ENCODE measurements around the gene TSPAN9. TPM values are rescaled to one million over a fixed set of nuclear protein-coding genes. Genes with fewer than 3 reads are reported as not detected.
A peak's percentile ranks its signal among the peaks of the same experiment; 100 is the strongest.

The TSPAN9 gene
- total and polyA plus RNA-seq, 2 of the 4 experiments (the other 2 are of a cell fraction) = 17.7 to 39.1 TPM

DNA sequence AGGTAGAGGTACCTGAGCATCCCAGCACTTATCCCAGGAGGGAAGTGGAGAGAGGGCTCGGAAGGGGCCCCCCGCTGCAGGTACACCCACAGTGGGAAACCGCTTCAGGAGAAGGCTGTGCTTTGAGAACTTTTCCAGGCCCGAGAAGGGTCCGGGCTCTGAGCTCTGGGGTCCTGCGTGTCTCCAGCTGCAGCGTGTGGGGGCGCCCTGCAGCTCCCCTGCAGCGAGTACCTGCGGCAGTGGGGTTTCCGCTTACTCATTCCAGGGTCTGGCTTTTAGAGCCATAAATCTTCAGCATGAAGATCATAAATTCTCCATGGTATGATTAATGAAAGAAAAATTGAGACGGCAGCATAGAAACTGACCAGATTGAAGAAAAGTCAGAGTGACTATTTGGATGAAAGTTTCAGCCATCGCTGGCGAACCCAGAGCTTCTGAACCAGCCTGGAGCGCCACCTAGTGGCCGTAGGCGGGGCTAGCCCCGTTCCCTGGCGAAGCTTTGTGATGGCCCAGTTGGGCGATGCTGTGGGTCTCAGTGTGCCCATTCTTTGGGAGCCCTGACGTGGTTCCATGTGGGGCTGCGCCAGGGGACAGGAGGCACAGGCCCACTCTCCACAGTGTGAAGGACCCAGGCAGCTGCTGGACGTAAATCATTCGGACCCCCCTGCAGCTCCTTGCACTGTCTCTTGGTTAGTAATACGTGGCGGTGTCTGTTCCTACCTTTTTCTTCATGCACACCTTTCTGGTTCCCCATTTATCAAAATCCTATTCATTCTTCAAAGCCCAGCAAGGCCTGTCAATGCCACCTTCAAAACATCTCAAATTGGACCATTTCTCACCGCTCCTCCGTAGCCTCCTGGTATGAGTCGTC, 198.2 kb downstream of the TSPAN9 start:
- H3K18ac ChIP-seq (ENCODE audit: low read depth, low read length) = no peak overlapping the region
- no peak overlapping the region for H2BK20ac ChIP-seq (ENCODE audit: low read depth, low read length)
- CTCF ChIA-PET = interaction anchor here (0.6 to 3.0 kb wide), 14 partner anchors 10 to 216 kb away, joined by 3 to 31 read pairs (median 3); no protein-coding TSS in a partner anchor
- intact Hi-C loops (cut with micrococcal nuclease) (loop anchor here (1.0 to 5.0 kb wide), 3 partner anchors 73 to 202 kb away; no protein-coding TSS in a partner anchor), dilution Hi-C loops (cut with HindIII; ENCODE audit: low sequenced_read_pairs, unreplicated experiment) (no loop called here), in situ Hi-C loops (cut with MboI; ENCODE audit: low sequenced_read_pairs) (loop anchor here (5.0 kb wide), 1 partner anchor 198 kb away; the partner anchor contains the start of gene TSPAN9)
- H3K36me3 ChIP-seq (ENCODE audit: control insufficient read depth, insufficient read depth, low read length) = no peaks in the 10 kb centered on the region; the same call in 1 of the 2 replicates
- no peak overlapping the region for H2BK5ac ChIP-seq (ENCODE audit: low read depth, low read length, poor library complexity, severe bottlenecking)
- H3K27me3 ChIP-seq (ENCODE audit: control insufficient read depth, insufficient read depth, low read length) = no peaks in the 10 kb centered on the region
- H3K4ac ChIP-seq (ENCODE audit: low read depth, low read length) = no peak overlapping the region
- H2BK15ac ChIP-seq (ENCODE audit: low read depth, low read length) = no peak overlapping the region
- no peaks in the 10 kb centered on the region for H3K9me3 ChIP-seq (ENCODE audit: control insufficient read depth, insufficient read depth, low read length)
- no peak overlapping the region for H3K56ac ChIP-seq (ENCODE audit: extremely low read depth, insufficient read depth, low read length)
- peak overlapping the region; percentile 74 for H2AFZ ChIP-seq (replicated peaks; ENCODE audit: low read length, poor library complexity)
- DNase-seq (peak; percentile 66), ATAC-seq (ENCODE audit: low read depth) (peak; percentile 89)
- H3K4me1 ChIP-seq (ENCODE audit: control insufficient read depth, insufficient read depth, low read length) = 0 out of 2 replicates have a peak, but pooled peaks cover 2% of the 10 kb centered on the region
- H3K9ac ChIP-seq (ENCODE audit: low read depth, low read length) = no peak overlapping the region
- peaks cover 15% of the 10 kb centered on the region for H4K20me1 ChIP-seq (ENCODE audit: insufficient read depth, low read length)
- no peak overlapping the region for H3K27ac ChIP-seq (ENCODE audit: insufficient read depth, low read length)
- H2AK9ac ChIP-seq (replicated peaks; ENCODE audit: low read depth, low read length, poor library complexity) = no peak overlapping the region
- POLR2A ChIA-PET (ENCODE audit: unreplicated experiment) = no interaction called here
- H3K4me2 ChIP-seq (ENCODE audit: low read depth, low read length) = no peak overlapping the region
- no TSS peak for BruUV-seq (replicated peaks)
- H3K23ac ChIP-seq (ENCODE audit: low read depth, low read length) = no peak overlapping the region
- 0% methylated on average over 1 of the region's 29 CpGs; no CpG with 5 or more reads in 1 of the 2 experiments for WGBS, 2 experiments (ENCODE audit: extremely low coverage in 2 of 2, insufficient read length in 1 of 2)
- no peaks in the 10 kb centered on the region for H3K79me1 ChIP-seq (ENCODE audit: low read depth in 1 of 2, low read length in 2 of 2)
- H4K91ac ChIP-seq (ENCODE audit: insufficient read depth, low read depth, low read length) = no peak overlapping the region
- no peak overlapping the region for H4K8ac ChIP-seq (ENCODE audit: low read depth in 2 of 2, low read length in 2 of 2)
- H2BK120ac ChIP-seq (ENCODE audit: low read depth, low read length) = no peak overlapping the region
- no peak overlapping the region for H3K14ac ChIP-seq (replicated peaks; ENCODE audit: low read depth, low read length)
- peaks cover 3% of the 10 kb centered on the region; the same call in 1 of the 2 replicates for H3K9me1 ChIP-seq (ENCODE audit: insufficient read depth, low read length)
- peak overlapping the region; percentile 37; the same call in 1 of the 2 replicates for H2AK5ac ChIP-seq (ENCODE audit: low read depth, low read length)
- no peak overlapping the region for H3K4me3 ChIP-seq (ENCODE audit: insufficient read depth, low read depth, low read length)
- H4K5ac ChIP-seq (ENCODE audit: low read depth, low read length) = no peak overlapping the region
- no peak for TF ChIP-seq MAFK (IDR thresholded peaks at IDR 0.05; ENCODE audit: low read depth, low read length)
- TF ChIP-seq, protein P1, sequence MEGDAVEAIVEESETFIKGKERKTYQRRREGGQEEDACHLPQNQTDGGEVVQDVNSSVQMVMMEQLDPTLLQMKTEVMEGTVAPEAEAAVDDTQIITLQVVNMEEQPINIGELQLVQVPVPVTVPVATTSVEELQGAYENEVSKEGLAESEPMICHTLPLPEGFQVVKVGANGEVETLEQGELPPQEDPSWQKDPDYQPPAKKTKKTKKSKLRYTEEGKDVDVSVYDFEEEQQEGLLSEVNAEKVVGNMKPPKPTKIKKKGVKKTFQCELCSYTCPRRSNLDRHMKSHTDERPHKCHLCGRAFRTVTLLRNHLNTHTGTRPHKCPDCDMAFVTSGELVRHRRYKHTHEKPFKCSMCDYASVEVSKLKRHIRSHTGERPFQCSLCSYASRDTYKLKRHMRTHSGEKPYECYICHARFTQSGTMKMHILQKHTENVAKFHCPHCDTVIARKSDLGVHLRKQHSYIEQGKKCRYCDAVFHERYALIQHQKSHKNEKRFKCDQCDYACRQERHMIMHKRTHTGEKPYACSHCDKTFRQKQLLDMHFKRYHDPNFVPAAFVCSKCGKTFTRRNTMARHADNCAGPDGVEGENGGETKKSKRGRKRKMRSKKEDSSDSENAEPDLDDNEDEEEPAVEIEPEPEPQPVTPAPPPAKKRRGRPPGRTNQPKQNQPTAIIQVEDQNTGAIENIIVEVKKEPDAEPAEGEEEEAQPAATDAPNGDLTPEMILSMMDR (conservative IDR thresholded peaks at IDR 0.05; ENCODE audit: low read depth, low read length) = peak; percentile 98
- no peak for TF ChIP-seq NFE2L2 (IDR thresholded peaks at IDR 0.05; ENCODE audit: low read depth, low read length)
- TF ChIP-seq, protein P2, sequence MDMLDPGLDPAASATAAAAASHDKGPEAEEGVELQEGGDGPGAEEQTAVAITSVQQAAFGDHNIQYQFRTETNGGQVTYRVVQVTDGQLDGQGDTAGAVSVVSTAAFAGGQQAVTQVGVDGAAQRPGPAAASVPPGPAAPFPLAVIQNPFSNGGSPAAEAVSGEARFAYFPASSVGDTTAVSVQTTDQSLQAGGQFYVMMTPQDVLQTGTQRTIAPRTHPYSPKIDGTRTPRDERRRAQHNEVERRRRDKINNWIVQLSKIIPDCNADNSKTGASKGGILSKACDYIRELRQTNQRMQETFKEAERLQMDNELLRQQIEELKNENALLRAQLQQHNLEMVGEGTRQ (IDR thresholded peaks at IDR 0.05; ENCODE audit: low read depth, low read length) = no peak
- TF ChIP-seq BHLHE40 (IDR thresholded peaks at IDR 0.05; ENCODE audit: low read depth, low read length) = no peak
- TF ChIP-seq, protein P3, sequence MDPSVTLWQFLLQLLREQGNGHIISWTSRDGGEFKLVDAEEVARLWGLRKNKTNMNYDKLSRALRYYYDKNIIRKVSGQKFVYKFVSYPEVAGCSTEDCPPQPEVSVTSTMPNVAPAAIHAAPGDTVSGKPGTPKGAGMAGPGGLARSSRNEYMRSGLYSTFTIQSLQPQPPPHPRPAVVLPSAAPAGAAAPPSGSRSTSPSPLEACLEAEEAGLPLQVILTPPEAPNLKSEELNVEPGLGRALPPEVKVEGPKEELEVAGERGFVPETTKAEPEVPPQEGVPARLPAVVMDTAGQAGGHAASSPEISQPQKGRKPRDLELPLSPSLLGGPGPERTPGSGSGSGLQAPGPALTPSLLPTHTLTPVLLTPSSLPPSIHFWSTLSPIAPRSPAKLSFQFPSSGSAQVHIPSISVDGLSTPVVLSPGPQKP (IDR thresholded peaks at IDR 0.05; ENCODE audit: borderline replicate concordance, low read depth, low read length) = no peak
- TF ChIP-seq FOS (IDR thresholded peaks at IDR 0.05; ENCODE audit: low read depth, low read length) = no peak
- TF ChIP-seq RAD21 (IDR thresholded peaks at IDR 0.05; ENCODE audit: low read length) = peak; percentile 98
- no peak for TF ChIP-seq CHD1 (IDR thresholded peaks at IDR 0.05; ENCODE audit: low read depth, low read length)
- TF ChIP-seq SMC3 (IDR thresholded peaks at IDR 0.05; ENCODE audit: low read depth, low read length) = peak; percentile 97
- TF ChIP-seq MXI1 (IDR thresholded peaks at IDR 0.05; ENCODE audit: borderline replicate concordance, low read depth, low read length) = no peak
- peak; percentile 52; the same call in 1 of the 2 replicates for TF ChIP-seq POLR2A (IDR thresholded peaks at IDR 0.05; ENCODE audit: low read depth, low read length)
- TF ChIP-seq RFX5 (IDR thresholded peaks at IDR 0.05; ENCODE audit: low read depth, low read length) = no peak
- TF ChIP-seq RCOR1 (IDR thresholded peaks at IDR 0.05; ENCODE audit: insufficient replicate concordance, low read length) = no peak
